H1 (cell line): ENCODE results near the gene E2F1. TPM values are rescaled to one million over a fixed set of nuclear protein-coding genes. Genes with fewer than 3 reads are reported as not detected.

Experiments
- CTCF ChIA-PET: fragments of 300-600 bp; sonication (Branson Sonifier 250); formaldehyde crosslinking; loops from one replicate; lab custom pipeline; 2021; ENCODE audit not compliant: partially characterized antibody; lab: Charles Lee
- POLR2A ChIA-PET: fragments of 300-600 bp; sonication (Branson Sonifier 250); formaldehyde crosslinking; loops from one replicate; lab custom pipeline; 2021; ENCODE audit warnings: inconsistent platforms; ENCODE audit not compliant: partially characterized antibody; lab: Charles Lee
- DNase-seq, 2 experiments: peaks; one replicate each; pipeline versions ENCODE4 v3.0.0 to v3.0.0-alpha.2; 2010 to 2022; ENCODE audit warnings: low spot score in 2 of 2, low read depth in 1 of 2, mixed read lengths in 1 of 2
- FAIRE-seq: peaks from 2 replicates; lab custom pipeline; 2011; peaks lifted over from hg19 to GRCh38; lab: Jason Lieb, UNC
- H2AFZ ChIP-seq: 2 replicates; pipeline ENCODE4 v1.8.1; 2012; ENCODE audit warnings: low read length, inconsistent platforms
- H2AK5ac ChIP-seq: 2 replicates; pipeline ENCODE4 v1.6.1; 2013; ENCODE audit warnings: low read depth, low read length
- H2BK120ac ChIP-seq: replicated peaks from 2 replicates; pipeline ENCODE3; 2013; ENCODE audit warnings: low read depth, low read length, inconsistent platforms
- H2BK12ac ChIP-seq: 2 replicates; pipeline ENCODE4 v1.6.1; 2013; ENCODE audit warnings: low read depth, low read length
- H2BK15ac ChIP-seq: 2 replicates; pipeline ENCODE4 v1.6.1; 2013; ENCODE audit warnings: low read length
- H2BK20ac ChIP-seq: 2 replicates; pipeline ENCODE4 v1.6.1; 2013; ENCODE audit warnings: low read length
- H2BK5ac ChIP-seq: 2 replicates; pipeline ENCODE4 v1.6.1; 2013; ENCODE audit warnings: low read depth, low read length
- H3K14ac ChIP-seq: 2 replicates; pipeline ENCODE4 v1.6.1; 2013; ENCODE audit warnings: inconsistent platforms; ENCODE audit not compliant: insufficient read length
- H3K18ac ChIP-seq: 2 replicates; pipeline ENCODE4 v1.6.1; 2013; ENCODE audit warnings: low read length; ENCODE audit errors: extremely low read depth
- H3K23ac ChIP-seq: 2 replicates; pipeline ENCODE4 v1.6.1; 2013; ENCODE audit warnings: inconsistent platforms; ENCODE audit not compliant: insufficient read length
- H3K23me2 ChIP-seq: 2 replicates; pipeline ENCODE4 v1.6.1; 2013; ENCODE audit warnings: low read depth, low read length
- H3K27ac ChIP-seq: 2 replicates; pipeline ENCODE4 v1.6.1; 2011; ENCODE audit warnings: low read depth, low read length, inconsistent platforms
- H3K27me3 ChIP-seq, 4 experiments: replicated peaks in 1 of 4; 1 replicate in 1 of 4; 2 replicates in 3 of 4; pipeline versions ENCODE4 v1.6.1 to v1.8.1; 2011 to 2013; ENCODE audit warnings: low read length in 3 of 4, mild to moderate bottlenecking in 3 of 4, inconsistent platforms in 2 of 4, mixed read lengths in 2 of 4, moderate library complexity in 1 of 4; ENCODE audit not compliant: control insufficient read depth in 3 of 4, insufficient read depth in 3 of 4; ENCODE audit errors: extremely low read depth in 1 of 4
- H3K36me3 ChIP-seq, 4 experiments: 2 replicates each; pipeline versions ENCODE4 v1.6.1 to v1.8.1; 2011 to 2013; ENCODE audit warnings: mild to moderate bottlenecking in 4 of 4, low read length in 3 of 4, moderate library complexity in 2 of 4, control low read depth in 1 of 4, inconsistent platforms in 1 of 4; ENCODE audit not compliant: insufficient read depth in 4 of 4, control insufficient read depth in 2 of 4
- H3K4ac ChIP-seq: replicated peaks from 2 replicates; pipeline ENCODE3; 2013; ENCODE audit warnings: low read length, low read depth, mixed read lengths, inconsistent platforms; ENCODE audit not compliant: insufficient read length
- H3K4me1 ChIP-seq, 4 experiments: replicated peaks in 1 of 4; 1 replicate in 1 of 4; 2 replicates in 3 of 4; pipeline versions ENCODE4 v1.6.1 to v1.8.1; 2011 to 2013; ENCODE audit warnings: low read length in 3 of 4, inconsistent platforms in 2 of 4, mixed read lengths in 1 of 4; ENCODE audit not compliant: insufficient read depth in 4 of 4, control insufficient read depth in 3 of 4
- H3K4me2 ChIP-seq, 2 experiments: 2 replicates each; pipeline versions ENCODE4 v1.6.1 to v1.8.1; 2011 to 2013; ENCODE audit warnings: low read depth in 2 of 2, low read length in 2 of 2, control low read depth in 1 of 2, inconsistent platforms in 1 of 2, mild to moderate bottlenecking in 1 of 2; ENCODE audit not compliant: insufficient read depth in 1 of 2
- H3K4me3 ChIP-seq, 4 experiments: fragments of 200-600, 300-600 bp in 1 of 4; sonication (generic), shearing (Covaris generic), sonication (Bioruptor Twin) in 1 of 4; 2 replicates each; pipeline versions ENCODE4 v1.5.1 to v1.8.1; 2011 to 2016; ENCODE audit warnings: low read length in 4 of 4, low read depth in 3 of 4, control low read depth in 2 of 4, inconsistent platforms in 2 of 4, mild to moderate bottlenecking in 2 of 4, mixed read lengths in 1 of 4, moderate library complexity in 1 of 4; ENCODE audit not compliant: insufficient read depth in 2 of 4; ENCODE audit errors: extremely low read depth in 1 of 4
- H3K56ac ChIP-seq: replicated peaks from 2 replicates; pipeline ENCODE3; 2013; ENCODE audit warnings: low read depth, mild to moderate bottlenecking, mixed read lengths, low read length, inconsistent platforms; ENCODE audit not compliant: insufficient read length
- H3K79me1 ChIP-seq: 2 replicates; pipeline ENCODE4 v1.6.1; 2013; ENCODE audit warnings: low read depth, low read length, control low read depth
- H3K79me2 ChIP-seq, 2 experiments: 2 replicates each; pipeline versions ENCODE4 v1.6.1 to v1.8.1; 2012 to 2013; ENCODE audit warnings: low read length in 2 of 2, mild to moderate bottlenecking in 2 of 2, inconsistent platforms in 1 of 2; ENCODE audit not compliant: insufficient read depth in 2 of 2, control insufficient read depth in 1 of 2
- H3K9ac ChIP-seq, 4 experiments: replicated peaks in 1 of 4; 1 replicate in 1 of 4; 2 replicates in 3 of 4; pipeline versions ENCODE4 v1.6.1 to v1.8.1; 2011 to 2013; ENCODE audit warnings: low read depth in 3 of 4, low read length in 3 of 4, control low read depth in 2 of 4, mild to moderate bottlenecking in 2 of 4, moderate library complexity in 2 of 4, inconsistent platforms in 1 of 4; ENCODE audit errors: extremely low read depth in 1 of 4
- H3K9me3 ChIP-seq, 2 experiments: 2 replicates each; pipeline versions ENCODE4 v1.6.1 to v1.8.1; 2012 to 2013; ENCODE audit warnings: mild to moderate bottlenecking in 2 of 2, moderate library complexity in 2 of 2, control low read depth in 1 of 2, inconsistent platforms in 1 of 2, low read depth in 1 of 2, low read length in 1 of 2, mixed read lengths in 1 of 2; ENCODE audit not compliant: insufficient read depth in 2 of 2
- H4K20me1 ChIP-seq, 2 experiments: replicated peaks in 1 of 2; 2 replicates each; pipeline versions ENCODE3 to v1.8.1; 2011 to 2013; ENCODE audit warnings: inconsistent platforms in 2 of 2, low read length in 2 of 2, mild to moderate bottlenecking in 1 of 2; ENCODE audit not compliant: insufficient read depth in 2 of 2, control insufficient read depth in 1 of 2
- H4K5ac ChIP-seq: 2 replicates; pipeline ENCODE4 v1.6.1; 2013; ENCODE audit warnings: low read length, low read depth, mixed read lengths, inconsistent platforms; ENCODE audit not compliant: insufficient read length
- H4K8ac ChIP-seq: 2 replicates; pipeline ENCODE4 v1.8.0; 2013; ENCODE audit warnings: mild to moderate bottlenecking, moderate library complexity, low read length, inconsistent platforms; ENCODE audit not compliant: insufficient read depth; ENCODE audit errors: extremely low read depth
- H4K91ac ChIP-seq: replicated peaks from 2 replicates; pipeline ENCODE3; 2013; ENCODE audit warnings: low read length, mixed read lengths, inconsistent platforms; ENCODE audit not compliant: insufficient read length
- GABPA ChIP-seq: IDR thresholded peaks from 2 replicates; pipeline ENCODE4 v1.6.1; 2011; ENCODE audit warnings: mild to moderate bottlenecking, low read length, moderate library complexity, borderline replicate concordance; ENCODE audit not compliant: insufficient read depth
- SRF ChIP-seq: IDR thresholded peaks from 2 replicates; pipeline ENCODE4 v1.6.1; 2011; ENCODE audit warnings: mild to moderate bottlenecking, low read depth, low read length, moderate library complexity
- WGBS, 2 experiments: shearing (Covaris generic) in 1 of 2; methylation state at CpG; one replicate each; pipeline versions ENCODE4 v1.1.6 to v1.1.7; 2013 to 2015; ENCODE audit warnings: low lambda C conversion rate in 2 of 2, mixed read lengths in 2 of 2, inconsistent platforms in 1 of 2, low coverage in 1 of 2, missing lambda C conversion rate in 1 of 2; ENCODE audit not compliant: insufficient replicate concordance in 2 of 2, insufficient coverage in 1 of 2, insufficient read length in 1 of 2; ENCODE audit errors: extremely low coverage in 1 of 2, missing lambda C conversion rate in 1 of 2; 5-methylcytosine and 5-hydroxymethylcytosine counted together
- polyA plus RNA-seq, 7 experiments: library from polyadenylated mRNA; depleted of rRNA in 3 of 7; stranded (reverse) in 5 of 7; unstranded in 2 of 7; fragments of >200 nt in 5 of 7; fragments of 200-250 nt in 2 of 7; gene quantifications; 1 replicate in 5 of 7; 2 replicates in 1 of 7; 4 replicates in 1 of 7; pipeline versions ENCODE4 v1.2.1 to v1.2.3, GENCODE V29; 2011 to 2013; ENCODE audit warnings: missing spikeins in 2 of 7, mixed read lengths in 2 of 7
- total RNA-seq: library from RNA; stranded (reverse); fragmentation: NEBNext Ultra II Directional; extraction: Animal tissue kit (Norgen Biotek cat#: 25700); gene quantifications from 2 replicates; pipeline ENCODE4 v1.2.1, GENCODE V29; 2021

E2F1 gene
- total and polyA plus RNA-seq, 2 of the 8 experiments (the other 6 are each of a cell fraction or from before 2014, with no cell fraction given), result 33.4 to 35.8 TPM

GRCh38 chr20:33651562-33652048 is 34.6 kb downstream of the E2F1 start:
- 90% methylated on average over 13 of the region's 13 CpGs; no CpG with 5 or more reads in 1 of the 2 experiments for WGBS, 2 experiments
- H3K9me3 ChIP-seq, result no peaks in the 10 kb centered on the region
- H3K9ac ChIP-seq, result no peak overlapping the region
- H4K91ac ChIP-seq, result no peak overlapping the region
- H3K4me3 ChIP-seq, result no peak overlapping the region
- TF ChIP-seq GABPA (no peak), SRF (no peak)
- H3K4me1 ChIP-seq, result peaks cover 0 to 11% (median 1%) of the 10 kb centered on the region in 4 experiments; a peak in 4 of 7 replicates
- no peak overlapping the region for H3K14ac ChIP-seq
- H2BK15ac ChIP-seq, result no peak overlapping the region
- H3K36me3 ChIP-seq, result no peaks in the 10 kb centered on the region
- H2AK5ac ChIP-seq, result no peak overlapping the region
- no peaks in the 10 kb centered on the region for H3K79me1 ChIP-seq
- H3K56ac ChIP-seq, result no peak overlapping the region
- no peak overlapping the region for H4K5ac ChIP-seq
- H3K4me2 ChIP-seq, result no peak overlapping the region
- no peak overlapping the region for H3K4ac ChIP-seq
- peaks cover 0 to 2% of the 10 kb centered on the region in 2 experiments for H4K20me1 ChIP-seq
- H4K8ac ChIP-seq, result no peak overlapping the region
- no peak overlapping the region for H2AFZ ChIP-seq
- no peak overlapping the region for H2BK120ac ChIP-seq
- CTCF ChIA-PET, result interaction anchor here (0.8 to 4.5 kb wide), 2 partner anchors 16 to 194 kb away, joined by 3 to 38 read pairs; partner anchors contain the start of gene ACTL10
- FAIRE-seq, result no peak
- POLR2A ChIA-PET, result interaction anchor here (1.1 to 1.7 kb wide), 4 partner anchors 9 to 206 kb away, joined by 3 to 6 read pairs (median 4); partner anchors contain the start of gene ACTL10
- no peaks in the 10 kb centered on the region for H3K27me3 ChIP-seq
- H2BK5ac ChIP-seq, result no peak overlapping the region
- DNase-seq, result no peak
- no peak overlapping the region for H3K23ac ChIP-seq
- H3K23me2 ChIP-seq, result no peaks in the 10 kb centered on the region
- no peaks in the 10 kb centered on the region for H3K79me2 ChIP-seq
- H3K27ac ChIP-seq, result no peak overlapping the region
- H2BK20ac ChIP-seq, result no peak overlapping the region
- H3K18ac ChIP-seq, result no peak overlapping the region
- H2BK12ac ChIP-seq, result no peak overlapping the region
